GM23338 (cell line): ENCODE results near the gene NPM1. TPM values are rescaled to one million over a fixed set of nuclear protein-coding genes. Genes with fewer than 3 reads are reported as not detected.

ENCODE experiments used
- ATAC-seq: fragments of 200-7000 bp; cut with Tn5 transposase; 3 replicates; pipeline ENCODE4 v1.9.1; 2020
- DNase-seq: peaks from one replicate; pipeline ENCODE4 v3.0.0-alpha.2; 2015; ENCODE audit warnings: low spot score
- H2AFZ ChIP-seq: fragments of 200-600 bp; sonication (generic); 2 replicates; pipeline ENCODE4 v1.8.0; 2016; ENCODE audit warnings: antibody characterized with exemption, mild to moderate bottlenecking, moderate library complexity
- H3F3A ChIP-seq: fragments of 200-600 bp; sonication (generic); replicated peaks from 2 replicates; pipeline ENCODE4 v1.8.0; 2017; ENCODE audit warnings: antibody characterized with exemption, mixed run types, low read depth
- H3K27ac ChIP-seq: fragments of 200-600 bp; sonication (generic); 2 replicates; pipeline ENCODE4 v1.6.1; 2016; ENCODE audit warnings: low read depth
- H3K27me3 ChIP-seq: fragments of 200-600 bp; sonication (generic); 2 replicates; pipeline ENCODE4 v1.8.0; 2016; ENCODE audit warnings: mild to moderate bottlenecking, mixed run types, moderate library complexity; ENCODE audit not compliant: insufficient read depth
- H3K36me3 ChIP-seq: fragments of 200-600 bp; sonication (generic); 2 replicates; pipeline ENCODE4 v1.8.0; 2016; ENCODE audit warnings: mild to moderate bottlenecking; ENCODE audit not compliant: insufficient read depth
- H3K4me1 ChIP-seq: fragments of 200-600 bp; sonication (generic); 2 replicates; pipeline ENCODE4 v1.8.0; 2016; ENCODE audit warnings: mild to moderate bottlenecking, moderate library complexity; ENCODE audit not compliant: insufficient read depth
- H3K4me2 ChIP-seq: fragments of 200-600 bp; sonication (generic); 2 replicates; pipeline ENCODE4 v1.7.1; 2017; ENCODE audit warnings: mixed run types
- H3K4me3 ChIP-seq: fragments of 200-600 bp; sonication (generic); 2 replicates; pipeline ENCODE4 v1.6.1; 2016; ENCODE audit warnings: mixed run types
- H3K79me2 ChIP-seq: fragments of 200-600 bp; sonication (generic); replicated peaks from 2 replicates; pipeline ENCODE4 v1.8.0; 2017; ENCODE audit warnings: mild to moderate bottlenecking; ENCODE audit not compliant: insufficient read depth
- H3K9me2 ChIP-seq: fragments of 200-600 bp; sonication (generic); 2 replicates; pipeline ENCODE4 v1.8.0; 2017; ENCODE audit not compliant: insufficient read depth
- H4K20me1 ChIP-seq: fragments of 200-600 bp; sonication (generic); replicated peaks from 2 replicates; pipeline ENCODE4 v1.8.0; 2017; ENCODE audit warnings: mild to moderate bottlenecking; ENCODE audit not compliant: insufficient read depth
- H3K27ac Mint-ChIP-seq: 2 replicates; pipeline ENCODE4 v1.8.0; 2020; ENCODE audit warnings: inconsistent platforms, mild to moderate bottlenecking, moderate library complexity, mixed read lengths
- H3K27me3 Mint-ChIP-seq: 3 replicates; pipeline ENCODE4 v1.8.0; 2022; ENCODE audit warnings: low read depth, mild to moderate bottlenecking, moderate library complexity, mixed read lengths, inconsistent platforms; ENCODE audit not compliant: insufficient read depth, poor library complexity
- H3K36me3 Mint-ChIP-seq: 3 replicates; pipeline ENCODE4 v1.8.0; 2021; ENCODE audit warnings: low read depth, mild to moderate bottlenecking, inconsistent platforms, moderate library complexity, mixed read lengths
- H3K4me1 Mint-ChIP-seq: 3 replicates; pipeline ENCODE4 v1.8.0; 2020; ENCODE audit warnings: mild to moderate bottlenecking, inconsistent platforms, mixed read lengths
- H3K4me3 Mint-ChIP-seq: 3 replicates; pipeline ENCODE4 v1.8.0; 2021; ENCODE audit warnings: moderate library complexity, mild to moderate bottlenecking, inconsistent platforms, mixed read lengths
- H3K9me3 Mint-ChIP-seq: 3 replicates; pipeline ENCODE4 v1.8.0; 2020; ENCODE audit warnings: moderate library complexity, mild to moderate bottlenecking, inconsistent platforms, mixed read lengths
- CREB1 ChIP-seq: fragments of 250-450 bp; sonication (Bioruptor Pico); IDR thresholded peaks from 2 replicates; pipeline ENCODE4 v1.5.0; 2020; ENCODE audit warnings: low read depth, mild to moderate bottlenecking, moderate library complexity
- EZH2 ChIP-seq: fragments of 200-600 bp; sonication (generic); IDR thresholded peaks from one replicate; pipeline ENCODE4 v1.8.0; 2017; ENCODE audit warnings: antibody characterized with exemption, mild to moderate bottlenecking, low read depth; ENCODE audit not compliant: unreplicated experiment
- EZH2phosphoT487 ChIP-seq: fragments of 200-600 bp; sonication (generic); IDR thresholded peaks from one replicate; pipeline ENCODE4 v1.8.1; 2018; ENCODE audit warnings: antibody characterized with exemption; ENCODE audit not compliant: unreplicated experiment
- JUNB ChIP-seq: IDR thresholded peaks from one replicate; pipeline ENCODE4 v1.6.1; 2016; ENCODE audit warnings: antibody characterized with exemption; ENCODE audit not compliant: unreplicated experiment
- ZNF114 ChIP-seq: fragments of 250-450 bp; sonication (Bioruptor Pico); IDR thresholded peaks from 2 replicates; pipeline ENCODE4 v1.5.0; 2020; ENCODE audit warnings: mild to moderate bottlenecking, moderate library complexity
- ZNF331 ChIP-seq: fragments of 250-450 bp; sonication (Bioruptor Pico); IDR thresholded peaks from 2 replicates; pipeline ENCODE4 v1.5.0; 2020; ENCODE audit warnings: low read depth, mild to moderate bottlenecking, moderate library complexity
- polyA plus RNA-seq: library from polyadenylated mRNA; unstranded; fragments of >200 nt; fragmentation: Nextera tagmentation; extraction: Ambion mirVana; gene quantifications from 2 replicates; pipeline ENCODE4 v1.2.1, GENCODE V29; 2016
- total RNA-seq: library from RNA; depleted of rRNA; stranded (reverse); fragments of >200 nt; shearing (Covaris generic); gene quantifications from 2 replicates; pipeline ENCODE4 v1.2.3, GENCODE V29; 2014
- TF ChIP-seq, protein P1 (sequence below): IDR thresholded peaks from 2 replicates; pipeline ENCODE4 v1.6.1; 2016; ENCODE audit warnings: antibody characterized with exemption
- TF ChIP-seq, protein P2 (sequence below), 2 experiments: fragments of 200-600 bp in 1 of 2; sonication (generic) in 1 of 2; conservative IDR thresholded peaks; 2 replicates each; pipeline versions ENCODE4 v1.5.1 to v1.6.1; 2016 to 2017; ENCODE audit warnings: antibody characterized with exemption in 2 of 2, low read depth in 2 of 2, mild to moderate bottlenecking in 2 of 2, moderate library complexity in 1 of 2
- TF ChIP-seq, protein P3 (sequence below): fragments of 250-450 bp; sonication (Bioruptor Pico); IDR thresholded peaks from 2 replicates; pipeline ENCODE4 v1.5.0; 2020; ENCODE audit warnings: mild to moderate bottlenecking, moderate library complexity

The NPM1 gene
- total and polyA plus RNA-seq, 2 experiments from 2014 or later = 3,739 to 5,242 TPM

DNA sequence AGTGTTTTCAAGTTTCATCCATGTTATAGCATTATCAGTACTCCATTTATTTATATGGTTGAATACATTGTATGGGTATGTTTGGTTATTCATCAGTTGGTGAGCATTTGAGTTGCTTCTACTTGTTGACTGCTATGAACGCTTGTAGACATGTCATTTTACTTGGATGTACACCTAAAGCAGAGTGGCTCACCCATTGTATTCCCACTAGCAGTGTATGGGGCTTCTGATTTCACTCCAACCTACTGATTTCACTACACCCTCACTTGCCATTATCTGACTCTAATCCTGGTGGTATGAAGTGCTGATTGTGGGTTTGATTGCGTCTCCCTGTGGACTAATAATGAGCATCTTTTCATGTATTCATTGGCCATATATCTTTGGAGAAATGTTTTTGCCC is 9.5 kb downstream of the NPM1 start:
- Histone ChIP-seq H3K4me1 (peaks cover 61% of the 10 kb centered on the region), H3K27me3 (no peaks in the 10 kb centered on the region), H3K4me3 (peak overlapping the region; percentile 31; the same call in 1 of the 2 replicates), H3K27ac (no peak overlapping the region), H4K20me1 (peaks cover 98% of the 10 kb centered on the region), H3K79me2 (peaks cover 99% of the 10 kb centered on the region), H2AFZ (no peak overlapping the region), H3K36me3 (peaks cover 99% of the 10 kb centered on the region), H3K4me2 (peak overlapping the region; percentile 19; the same call in 1 of the 2 replicates), H3F3A (peaks cover 70% of the 10 kb centered on the region), H3K9me2 (no peaks in the 10 kb centered on the region)
- H3K9me3 Mint-ChIP-seq = 0 out of 3 replicates have a peak, but pooled peaks cover 3% of the 10 kb centered on the region
- H3K4me3 Mint-ChIP-seq = peak overlapping the region; percentile 39; the same call in 2 of the 3 replicates
- H3K36me3 Mint-ChIP-seq = peaks cover 99% of the 10 kb centered on the region
- TF ChIP-seq, protein P1, sequence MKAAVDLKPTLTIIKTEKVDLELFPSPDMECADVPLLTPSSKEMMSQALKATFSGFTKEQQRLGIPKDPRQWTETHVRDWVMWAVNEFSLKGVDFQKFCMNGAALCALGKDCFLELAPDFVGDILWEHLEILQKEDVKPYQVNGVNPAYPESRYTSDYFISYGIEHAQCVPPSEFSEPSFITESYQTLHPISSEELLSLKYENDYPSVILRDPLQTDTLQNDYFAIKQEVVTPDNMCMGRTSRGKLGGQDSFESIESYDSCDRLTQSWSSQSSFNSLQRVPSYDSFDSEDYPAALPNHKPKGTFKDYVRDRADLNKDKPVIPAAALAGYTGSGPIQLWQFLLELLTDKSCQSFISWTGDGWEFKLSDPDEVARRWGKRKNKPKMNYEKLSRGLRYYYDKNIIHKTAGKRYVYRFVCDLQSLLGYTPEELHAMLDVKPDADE = no peak
- TF ChIP-seq JUNB (no peak), EZH2phosphoT487 (no peak), CREB1 (CRISPR knock-in tag) (no peak), ZNF331 (CRISPR knock-in tag) (no peak), EZH2 (no peak), ZNF114 (no peak)
- TF ChIP-seq, protein P2, sequence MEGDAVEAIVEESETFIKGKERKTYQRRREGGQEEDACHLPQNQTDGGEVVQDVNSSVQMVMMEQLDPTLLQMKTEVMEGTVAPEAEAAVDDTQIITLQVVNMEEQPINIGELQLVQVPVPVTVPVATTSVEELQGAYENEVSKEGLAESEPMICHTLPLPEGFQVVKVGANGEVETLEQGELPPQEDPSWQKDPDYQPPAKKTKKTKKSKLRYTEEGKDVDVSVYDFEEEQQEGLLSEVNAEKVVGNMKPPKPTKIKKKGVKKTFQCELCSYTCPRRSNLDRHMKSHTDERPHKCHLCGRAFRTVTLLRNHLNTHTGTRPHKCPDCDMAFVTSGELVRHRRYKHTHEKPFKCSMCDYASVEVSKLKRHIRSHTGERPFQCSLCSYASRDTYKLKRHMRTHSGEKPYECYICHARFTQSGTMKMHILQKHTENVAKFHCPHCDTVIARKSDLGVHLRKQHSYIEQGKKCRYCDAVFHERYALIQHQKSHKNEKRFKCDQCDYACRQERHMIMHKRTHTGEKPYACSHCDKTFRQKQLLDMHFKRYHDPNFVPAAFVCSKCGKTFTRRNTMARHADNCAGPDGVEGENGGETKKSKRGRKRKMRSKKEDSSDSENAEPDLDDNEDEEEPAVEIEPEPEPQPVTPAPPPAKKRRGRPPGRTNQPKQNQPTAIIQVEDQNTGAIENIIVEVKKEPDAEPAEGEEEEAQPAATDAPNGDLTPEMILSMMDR (conservative IDR thresholded peaks at IDR 0.05; ENCODE audit: low read depth in 2 of 2) = no peak
- TF ChIP-seq, protein P3, sequence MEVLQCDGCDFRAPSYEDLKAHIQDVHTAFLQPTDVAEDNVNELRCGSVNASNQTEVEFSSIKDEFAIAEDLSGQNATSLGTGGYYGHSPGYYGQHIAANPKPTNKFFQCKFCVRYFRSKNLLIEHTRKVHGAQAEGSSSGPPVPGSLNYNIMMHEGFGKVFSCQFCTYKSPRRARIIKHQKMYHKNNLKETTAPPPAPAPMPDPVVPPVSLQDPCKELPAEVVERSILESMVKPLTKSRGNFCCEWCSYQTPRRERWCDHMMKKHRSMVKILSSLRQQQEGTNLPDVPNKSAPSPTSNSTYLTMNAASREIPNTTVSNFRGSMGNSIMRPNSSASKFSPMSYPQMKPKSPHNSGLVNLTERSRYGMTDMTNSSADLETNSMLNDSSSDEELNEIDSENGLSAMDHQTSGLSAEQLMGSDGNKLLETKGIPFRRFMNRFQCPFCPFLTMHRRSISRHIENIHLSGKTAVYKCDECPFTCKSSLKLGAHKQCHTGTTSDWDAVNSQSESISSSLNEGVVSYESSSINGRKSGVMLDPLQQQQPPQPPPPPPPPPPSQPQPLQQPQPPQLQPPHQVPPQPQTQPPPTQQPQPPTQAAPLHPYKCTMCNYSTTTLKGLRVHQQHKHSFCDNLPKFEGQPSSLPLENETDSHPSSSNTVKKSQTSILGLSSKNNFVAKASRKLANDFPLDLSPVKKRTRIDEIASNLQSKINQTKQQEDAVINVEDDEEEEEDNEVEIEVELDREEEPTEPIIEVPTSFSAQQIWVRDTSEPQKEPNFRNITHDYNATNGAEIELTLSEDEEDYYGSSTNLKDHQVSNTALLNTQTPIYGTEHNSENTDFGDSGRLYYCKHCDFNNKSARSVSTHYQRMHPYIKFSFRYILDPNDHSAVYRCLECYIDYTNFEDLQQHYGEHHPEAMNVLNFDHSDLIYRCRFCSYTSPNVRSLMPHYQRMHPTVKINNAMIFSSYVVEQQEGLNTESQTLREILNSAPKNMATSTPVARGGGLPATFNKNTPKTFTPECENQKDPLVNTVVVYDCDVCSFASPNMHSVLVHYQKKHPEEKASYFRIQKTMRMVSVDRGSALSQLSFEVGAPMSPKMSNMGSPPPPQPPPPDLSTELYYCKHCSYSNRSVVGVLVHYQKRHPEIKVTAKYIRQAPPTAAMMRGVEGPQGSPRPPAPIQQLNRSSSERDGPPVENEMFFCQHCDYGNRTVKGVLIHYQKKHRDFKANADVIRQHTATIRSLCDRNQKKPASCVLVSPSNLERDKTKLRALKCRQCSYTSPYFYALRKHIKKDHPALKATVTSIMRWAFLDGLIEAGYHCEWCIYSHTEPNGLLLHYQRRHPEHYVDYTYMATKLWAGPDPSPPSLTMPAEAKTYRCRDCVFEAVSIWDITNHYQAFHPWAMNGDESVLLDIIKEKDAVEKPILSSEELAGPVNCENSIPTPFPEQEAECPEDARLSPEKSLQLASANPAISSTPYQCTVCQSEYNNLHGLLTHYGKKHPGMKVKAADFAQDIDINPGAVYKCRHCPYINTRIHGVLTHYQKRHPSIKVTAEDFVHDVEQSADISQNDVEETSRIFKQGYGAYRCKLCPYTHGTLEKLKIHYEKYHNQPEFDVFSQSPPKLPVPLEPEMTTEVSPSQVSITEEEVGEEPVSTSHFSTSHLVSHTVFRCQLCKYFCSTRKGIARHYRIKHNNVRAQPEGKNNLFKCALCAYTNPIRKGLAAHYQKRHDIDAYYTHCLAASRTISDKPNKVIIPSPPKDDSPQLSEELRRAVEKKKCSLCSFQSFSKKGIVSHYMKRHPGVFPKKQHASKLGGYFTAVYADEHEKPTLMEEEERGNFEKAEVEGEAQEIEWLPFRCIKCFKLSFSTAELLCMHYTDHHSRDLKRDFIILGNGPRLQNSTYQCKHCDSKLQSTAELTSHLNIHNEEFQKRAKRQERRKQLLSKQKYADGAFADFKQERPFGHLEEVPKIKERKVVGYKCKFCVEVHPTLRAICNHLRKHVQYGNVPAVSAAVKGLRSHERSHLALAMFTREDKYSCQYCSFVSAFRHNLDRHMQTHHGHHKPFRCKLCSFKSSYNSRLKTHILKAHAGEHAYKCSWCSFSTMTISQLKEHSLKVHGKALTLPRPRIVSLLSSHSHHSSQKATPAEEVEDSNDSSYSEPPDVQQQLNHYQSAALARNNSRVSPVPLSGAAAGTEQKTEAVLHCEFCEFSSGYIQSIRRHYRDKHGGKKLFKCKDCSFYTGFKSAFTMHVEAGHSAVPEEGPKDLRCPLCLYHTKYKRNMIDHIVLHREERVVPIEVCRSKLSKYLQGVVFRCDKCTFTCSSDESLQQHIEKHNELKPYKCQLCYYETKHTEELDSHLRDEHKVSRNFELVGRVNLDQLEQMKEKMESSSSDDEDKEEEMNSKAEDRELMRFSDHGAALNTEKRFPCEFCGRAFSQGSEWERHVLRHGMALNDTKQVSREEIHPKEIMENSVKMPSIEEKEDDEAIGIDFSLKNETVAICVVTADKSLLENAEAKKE (CRISPR knock-in tag) = no peak
- H3K27me3 Mint-ChIP-seq = peaks cover 36% of the 10 kb centered on the region
- H3K27ac Mint-ChIP-seq = no peak overlapping the region
- no peak for ATAC-seq
- no peak for DNase-seq
- H3K4me1 Mint-ChIP-seq = peaks cover 59% of the 10 kb centered on the region
